ENCODE measurements around the gene FBXO41.

The FBXO41 gene

GRCh38 chr2:73284296-73285158 is at the start of gene FBXO41:
Gene FBXO41, minus strand, starts transcription at chr2:73284478. Its CDS starts 14,848 bp downstream, at chr2:73269630.
- no peak for DNase-seq (ENCODE audit: low read depth)

GRCh38 chr2:73334045-73334444 is 49.8 kb upstream of the FBXO41 start:
- no peak for DNase-seq (ENCODE audit: low read depth)

- DNase-seq (ENCODE audit: low read depth) = no peak
These were observed 49.3 kb upstream of the FBXO41 start for GRCh38 chr2:73333564-73333963.

GRCh38 chr2:73324126-73324725 is 39.9 kb upstream of the FBXO41 start:
- no peak for DNase-seq (ENCODE audit: low read depth)

- DNase-seq (ENCODE audit: low read depth) = no peak
These were observed 39.3 kb upstream of the FBXO41 start for GRCh38 chr2:73323551-73323950.

- no peak for DNase-seq (ENCODE audit: low read depth)
These were observed 30.2 kb upstream of the FBXO41 start for GRCh38 chr2:73314441-73314840.

- DNase-seq (ENCODE audit: low read depth) = no peak
These were observed 23.4 kb upstream of the FBXO41 start for GRCh38 chr2:73307720-73308119.

GRCh38 chr2:73301636-73302035 is 17.4 kb upstream of the FBXO41 start:
- DNase-seq (ENCODE audit: low read depth) = no peak

- DNase-seq (ENCODE audit: low read depth) = no peak
These were observed 16.6 kb upstream of the FBXO41 start for GRCh38 chr2:73300926-73301325.

GRCh38 chr2:73297586-73297985 is 13.3 kb upstream of the FBXO41 start:
- no peak for DNase-seq (ENCODE audit: low read depth)

GRCh38 chr2:73297151-73297559 is 12.9 kb upstream of the FBXO41 start:
- DNase-seq (ENCODE audit: low read depth) = no peak

- DNase-seq (ENCODE audit: low read depth) = no peak
These were observed 11.6 kb upstream of the FBXO41 start for GRCh38 chr2:73295751-73296400.

- DNase-seq (ENCODE audit: low read depth) = no peak
These were observed 10.0 kb upstream of the FBXO41 start for GRCh38 chr2:73294239-73294638.

GRCh38 chr2:73293534-73294171 is 9.4 kb upstream of the FBXO41 start, which contains the start of gene EGR4:
Gene EGR4, minus strand, starts transcription at chr2:73293548. Its CDS starts 231 bp downstream, at chr2:73293317.
- peak; percentile 30 for DNase-seq (ENCODE audit: low read depth)

GRCh38 chr2:73292906-73293533 is 8.7 kb upstream of the FBXO41 start:
- DNase-seq (ENCODE audit: low read depth) = no peak

GRCh38 chr2:73292316-73292905 is 8.1 kb upstream of the FBXO41 start:
- DNase-seq (ENCODE audit: low read depth) = no peak

GRCh38 chr2:73291461-73292315 is 7.4 kb upstream of the FBXO41 start:
- DNase-seq (ENCODE audit: low read depth) = no peak

- DNase-seq (ENCODE audit: low read depth) = peak; percentile 18
These were observed 6.8 kb upstream of the FBXO41 start for GRCh38 chr2:73291093-73291460.

- DNase-seq (ENCODE audit: low read depth) = no peak
These were observed 6.0 kb upstream of the FBXO41 start for GRCh38 chr2:73290049-73290839.

GRCh38 chr2:73289304-73289703 is 5.0 kb upstream of the FBXO41 start:
- no peak for DNase-seq (ENCODE audit: low read depth)
